UCSD-AML1 (cell line): Measurements from ENCODE around the gene GINS2.
A peak's percentile ranks its signal among the peaks of the same experiment; 100 is the strongest.

ENCODE experiments used
- DNase-seq: peaks from one replicate; lab custom pipeline; 2025; ENCODE audit not compliant: unreplicated experiment; lab: John Stamatoyannopoulos, UW

The GINS2 gene

GRCh38 chr16:85655216-85656129 is 33.3 kb downstream of the GINS2 start:
- DNase-seq: no peak

- no peak for DNase-seq
Measured at GRCh38 chr16:85654251-85655095, 34.3 kb downstream of the GINS2 start.

GRCh38 chr16:85653290-85653891 is 35.4 kb downstream of the GINS2 start:
- no peak for DNase-seq

- peak; percentile 30 for DNase-seq
Measured at GRCh38 chr16:85652431-85653221, 36.1 kb downstream of the GINS2 start.

GRCh38 chr16:85651629-85652430 is 36.9 kb downstream of the GINS2 start:
- no peak for DNase-seq

- DNase-seq: no peak
Measured at GRCh38 chr16:85650844-85651628, 37.7 kb downstream of the GINS2 start.

- DNase-seq: no peak
Measured at GRCh38 chr16:85650135-85650843, 38.5 kb downstream of the GINS2 start.

- DNase-seq: no peak
Measured at GRCh38 chr16:85649411-85650134, 39.2 kb downstream of the GINS2 start.

- no peak for DNase-seq
Measured at GRCh38 chr16:85648805-85649204, 39.9 kb downstream of the GINS2 start.

- DNase-seq: no peak
Measured at GRCh38 chr16:85648070-85648714, 40.6 kb downstream of the GINS2 start.

- no peak for DNase-seq
Measured at GRCh38 chr16:85646976-85647375, 41.8 kb downstream of the GINS2 start.

- no peak for DNase-seq
Measured at GRCh38 chr16:85646358-85646907, 42.3 kb downstream of the GINS2 start.

GRCh38 chr16:85645021-85645589 is 43.6 kb downstream of the GINS2 start:
- no peak for DNase-seq

GRCh38 chr16:85644093-85644712 is 44.6 kb downstream of the GINS2 start:
- DNase-seq: no peak

- no peak for DNase-seq
Measured at GRCh38 chr16:85643631-85644030, 45.1 kb downstream of the GINS2 start.

GRCh38 chr16:85642762-85643358 is 45.9 kb downstream of the GINS2 start:
- no peak for DNase-seq
